Caco-2 (cell line): ENCODE measurements around the gene PCNX1. TPM values are rescaled to one million over a fixed set of nuclear protein-coding genes. Genes with fewer than 3 reads are reported as not detected.

Source experiments
- BruUV-seq: library from RNA; stranded (reverse); fragments of 400-500 nt; replicated peaks from 2 replicates; lab custom pipeline; 2021; lab: Mats Ljungman, UMichigan
- CTCF ChIA-PET: fragments of 300-600 bp; sonication (Branson Sonifier 250); formaldehyde crosslinking; loops from one replicate; lab custom pipeline; 2022; ENCODE audit warnings: antibody characterized with exemption; lab: Charles Lee
- POLR2A ChIA-PET: fragments of 300-600 bp; sonication (Branson Sonifier 250); formaldehyde crosslinking; loops from one replicate; lab custom pipeline; 2022; ENCODE audit warnings: antibody characterized with exemption; lab: Charles Lee
- DNase-seq, 2 experiments: peaks; one replicate each; pipeline versions ENCODE4 v3.0.0 to v3.0.0-alpha.2; 2020 to 2022
- H3K27me3 ChIP-seq: replicated peaks from 2 replicates; pipeline ENCODE4 v1.6.0; 2011; ENCODE audit warnings: low read length; ENCODE audit not compliant: control insufficient read depth, insufficient read depth
- H3K36me3 ChIP-seq: 2 replicates; pipeline ENCODE4 v1.5.1; 2011; ENCODE audit warnings: low read length; ENCODE audit not compliant: control insufficient read depth, insufficient read depth
- H3K4me1 ChIP-seq: fragments of 250-450 bp; sonication (Bioruptor Pico); 2 replicates; pipeline ENCODE4 v1.5.1; 2020; ENCODE audit warnings: mild to moderate bottlenecking
- H3K4me3 ChIP-seq: 2 replicates; pipeline ENCODE4 v1.5.1; 2011; ENCODE audit warnings: low read depth, mild to moderate bottlenecking, control low read depth, low read length
- H3K9me3 ChIP-seq: fragments of 250-450 bp; sonication (Bioruptor Pico); 2 replicates; pipeline ENCODE4 v1.5.1; 2020; ENCODE audit warnings: mild to moderate bottlenecking, moderate library complexity
- H3K27ac Mint-ChIP-seq: one replicate; pipeline ENCODE4 v1.8.0; 2022; ENCODE audit warnings: mixed read lengths; ENCODE audit not compliant: unreplicated experiment
- H3K27me3 Mint-ChIP-seq: one replicate; pipeline ENCODE4 v1.8.0; 2022; ENCODE audit warnings: mixed read lengths; ENCODE audit not compliant: insufficient read depth, unreplicated experiment
- H3K36me3 Mint-ChIP-seq: one replicate; pipeline ENCODE4 v1.8.0; 2022; ENCODE audit warnings: mild to moderate bottlenecking, mixed read lengths; ENCODE audit not compliant: insufficient read depth, unreplicated experiment
- H3K4me1 Mint-ChIP-seq: one replicate; pipeline ENCODE4 v1.8.0; 2022; ENCODE audit warnings: low read depth, mixed read lengths; ENCODE audit not compliant: unreplicated experiment
- H3K4me3 Mint-ChIP-seq: one replicate; pipeline ENCODE4 v1.8.0; 2022; ENCODE audit warnings: mild to moderate bottlenecking, moderate library complexity, mixed read lengths; ENCODE audit not compliant: unreplicated experiment
- H3K9me3 Mint-ChIP-seq: one replicate; pipeline ENCODE4 v1.8.0; 2022; ENCODE audit warnings: mixed read lengths; ENCODE audit not compliant: unreplicated experiment
- CTCF ChIP-seq, 2 experiments: fragments of 200-600 bp in 1 of 2; IDR thresholded peaks; 1 replicate in 1 of 2; 2 replicates in 1 of 2; pipeline versions ENCODE4 v1.5.1 to v1.8.0; 2011 to 2022; ENCODE audit warnings: antibody characterized with exemption in 1 of 2, control low read depth in 1 of 2, inconsistent platforms in 1 of 2, low read depth in 1 of 2, low read length in 1 of 2, mild to moderate bottlenecking in 1 of 2, moderate library complexity in 1 of 2; ENCODE audit not compliant: insufficient read depth in 1 of 2, severe bottlenecking in 1 of 2, unreplicated experiment in 1 of 2
- intact Hi-C: fragments of 100-400 bp; cut with micrococcal nuclease; formaldehyde crosslinking; loops from one replicate; pipeline ENCODE4 v1.10.0; 2022; ENCODE audit not compliant: unreplicated experiment
- total RNA-seq: library from RNA; stranded (reverse); gene quantifications from 2 replicates; pipeline ENCODE4 v1.2.3, GENCODE V29; 2022

PCNX1 gene
- total RNA-seq, 1 experiment from 2014 or later: 29.0 TPM

- CTCF ChIA-PET: no interaction called here
- no peak overlapping the region for H3K4me3 ChIP-seq
- BruUV-seq: no TSS peak
- H3K27ac Mint-ChIP-seq: no peak overlapping the region
- no peaks in the 10 kb centered on the region for H3K27me3 ChIP-seq
- POLR2A ChIA-PET: no interaction called here
- no peak for TF ChIP-seq CTCF (IDR thresholded peaks at IDR 0.05; ENCODE audit: insufficient read depth in 1 of 2, low read depth in 1 of 2, low read length in 1 of 2, severe bottlenecking in 1 of 2, unreplicated experiment in 1 of 2)
- intact Hi-C loops: no loop called here
- no peak overlapping the region for H3K4me3 Mint-ChIP-seq
- no peaks in the 10 kb centered on the region for H3K27me3 Mint-ChIP-seq
- peaks cover 18% of the 10 kb centered on the region for H3K36me3 Mint-ChIP-seq
- H3K9me3 ChIP-seq: no peaks in the 10 kb centered on the region
- H3K9me3 Mint-ChIP-seq: no peaks in the 10 kb centered on the region
- H3K4me1 Mint-ChIP-seq: peaks cover 8% of the 10 kb centered on the region
- DNase-seq: no peak
- peaks cover 14% of the 10 kb centered on the region; the same call in 1 of the 2 replicates for H3K4me1 ChIP-seq
- 0 out of 2 replicates have a peak, but pooled peaks cover 1% of the 10 kb centered on the region for H3K36me3 ChIP-seq
Observed at GRCh38 chr14:71105177-71105576, 197.9 kb downstream of the PCNX1 start.

GRCh38 chr14:71107921-71108320 lies 200.7 kb downstream of the PCNX1 start:
- H3K4me3 Mint-ChIP-seq: no peak overlapping the region
- no peaks in the 10 kb centered on the region for H3K9me3 Mint-ChIP-seq
- DNase-seq: no peak
- no peaks in the 10 kb centered on the region for H3K27me3 Mint-ChIP-seq
- Histone ChIP-seq H3K9me3 (no peaks in the 10 kb centered on the region), H3K4me3 (no peak overlapping the region), H3K27me3 (no peaks in the 10 kb centered on the region), H3K36me3 (0 out of 2 replicates have a peak, but pooled peaks cover 1% of the 10 kb centered on the region), H3K4me1 (peaks cover 8% of the 10 kb centered on the region; the same call in 1 of the 2 replicates)
- BruUV-seq: no TSS peak
- H3K36me3 Mint-ChIP-seq: peaks cover 18% of the 10 kb centered on the region
- no peaks in the 10 kb centered on the region for H3K4me1 Mint-ChIP-seq
- POLR2A ChIA-PET: no interaction called here
- intact Hi-C loops: no loop called here
- CTCF ChIA-PET: interaction anchor here (1.1 kb wide), 1 partner anchor 202 kb away, joined by 3 read pairs; no protein-coding TSS in a partner anchor
- no peak for TF ChIP-seq CTCF (IDR thresholded peaks at IDR 0.05; ENCODE audit: insufficient read depth in 1 of 2, low read depth in 1 of 2, low read length in 1 of 2, severe bottlenecking in 1 of 2, unreplicated experiment in 1 of 2)
- no peak overlapping the region for H3K27ac Mint-ChIP-seq

- Histone ChIP-seq H3K27me3 (no peaks in the 10 kb centered on the region), H3K4me3 (no peak overlapping the region), H3K36me3 (0 out of 2 replicates have a peak, but pooled peaks cover 1% of the 10 kb centered on the region), H3K4me1 (peaks cover 9% of the 10 kb centered on the region), H3K9me3 (no peaks in the 10 kb centered on the region)
- no peak for TF ChIP-seq CTCF (IDR thresholded peaks at IDR 0.05; ENCODE audit: insufficient read depth in 1 of 2, low read depth in 1 of 2, low read length in 1 of 2, severe bottlenecking in 1 of 2, unreplicated experiment in 1 of 2)
- H3K27me3 Mint-ChIP-seq: no peaks in the 10 kb centered on the region
- peaks cover 22% of the 10 kb centered on the region for H3K36me3 Mint-ChIP-seq
- ChIA-PET POLR2A (no interaction called here), CTCF (no interaction called here)
- no TSS peak for BruUV-seq
- H3K9me3 Mint-ChIP-seq: no peaks in the 10 kb centered on the region
- DNase-seq: no peak
- H3K4me1 Mint-ChIP-seq: no peaks in the 10 kb centered on the region
- intact Hi-C loops: no loop called here
- no peak overlapping the region for H3K4me3 Mint-ChIP-seq
- no peak overlapping the region for H3K27ac Mint-ChIP-seq
Observed at GRCh38 chr14:71108398-71109119, 201.3 kb downstream of the PCNX1 start.
